MCF 10A (cell line): Measurements from ENCODE around the gene DNAJC10. TPM values are rescaled to one million over a fixed set of nuclear protein-coding genes. Genes with fewer than 3 reads are reported as not detected.
"Not testable (repeated sequence)": the region's sequence is repeated elsewhere in the genome, so short reads cannot be mapped to it uniquely, and the experiment has no call there.

Source experiments
- BruUV-seq: library from RNA; stranded (reverse); fragments of 400-500 nt; replicated peaks from 2 replicates; lab custom pipeline; 2021; lab: Mats Ljungman, UMichigan
- CTCF ChIA-PET: fragments of 300-600 bp; sonication (Branson Sonifier 250); formaldehyde crosslinking; extraction: SDS; loops from one replicate; lab custom pipeline; 2021; ENCODE audit warnings: antibody characterized with exemption, inconsistent platforms; lab: Yijun Ruan, JAX
- POLR2A ChIA-PET: fragments of 300-600, 350-650 bp; sonication (Branson Sonifier 250); formaldehyde crosslinking; extraction: SDS; loops from one replicate; lab custom pipeline; 2020; ENCODE audit warnings: antibody characterized with exemption, inconsistent platforms; lab: Yijun Ruan, JAX
- DNase-seq: peaks from one replicate; pipeline ENCODE4 v3.0.0-alpha.2; 2018; ENCODE audit not compliant: unreplicated experiment
- H3K27ac Mint-ChIP-seq: one replicate; pipeline ENCODE4 v1.8.0; 2022; ENCODE audit warnings: mild to moderate bottlenecking, low read depth, mixed read lengths; ENCODE audit not compliant: unreplicated experiment
- H3K27me3 Mint-ChIP-seq: one replicate; pipeline ENCODE4 v1.8.0; 2022; ENCODE audit warnings: mixed read lengths; ENCODE audit not compliant: insufficient read depth, unreplicated experiment
- H3K36me3 Mint-ChIP-seq: one replicate; pipeline ENCODE4 v1.8.0; 2022; ENCODE audit warnings: mild to moderate bottlenecking, moderate library complexity, mixed read lengths; ENCODE audit not compliant: insufficient read depth, unreplicated experiment
- H3K4me1 Mint-ChIP-seq: one replicate; pipeline ENCODE4 v1.8.0; 2022; ENCODE audit warnings: mixed read lengths; ENCODE audit not compliant: insufficient read depth, unreplicated experiment
- H3K4me3 Mint-ChIP-seq: one replicate; pipeline ENCODE4 v1.8.0; 2022; ENCODE audit warnings: mild to moderate bottlenecking, moderate library complexity, mixed read lengths; ENCODE audit not compliant: unreplicated experiment
- H3K9me3 Mint-ChIP-seq: one replicate; pipeline ENCODE4 v1.8.0; 2022; ENCODE audit warnings: mixed read lengths; ENCODE audit not compliant: unreplicated experiment
- CTCF ChIP-seq: fragments of 200-600 bp; IDR thresholded peaks from one replicate; pipeline ENCODE4 v1.8.0; 2022; ENCODE audit warnings: antibody characterized with exemption, mild to moderate bottlenecking; ENCODE audit not compliant: unreplicated experiment
- intact Hi-C: fragments of 100-400 bp; cut with micrococcal nuclease; formaldehyde crosslinking; loops from 2 replicates; pipeline ENCODE4 v1.14.1; 2022
- total RNA-seq: library from RNA; stranded (reverse); gene quantifications from 2 replicates; pipeline ENCODE4 v1.2.3, GENCODE V29; 2022

The DNAJC10 gene
- total RNA-seq, 1 experiment from 2014 or later, result 204 TPM

GRCh38 chr2:182730486-182730885, 14.4 kb downstream of the DNAJC10 start:
- Mint-ChIP-seq H3K9me3 (no peaks in the 10 kb centered on the region), H3K4me1 (no peaks in the 10 kb centered on the region), H3K36me3 (peaks cover 52% of the 10 kb centered on the region), H3K27ac (no peak overlapping the region), H3K4me3 (no peak overlapping the region), H3K27me3 (no peaks in the 10 kb centered on the region)
- BruUV-seq, result no TSS peak
- CTCF ChIA-PET, result interaction anchor here (0.6 to 0.7 kb wide), 2 partner anchors 71 to 185 kb away, joined by 3 read pairs; no protein-coding TSS in a partner anchor
- intact Hi-C loops, result no loop called here
- no peak for DNase-seq
- POLR2A ChIA-PET, result interaction anchor here (0.6 to 1.1 kb wide), 2 partner anchors 15 to 200 kb away, joined by 3 read pairs; partner anchors contain the start of gene DNAJC10
- no peak for TF ChIP-seq CTCF

- Mint-ChIP-seq H3K4me3 (no peak overlapping the region), H3K36me3 (peaks cover 53% of the 10 kb centered on the region), H3K9me3 (no peaks in the 10 kb centered on the region), H3K27ac (no peak overlapping the region), H3K27me3 (no peaks in the 10 kb centered on the region), H3K4me1 (no peaks in the 10 kb centered on the region)
- DNase-seq, result no peak
- ChIA-PET POLR2A (interaction anchor here (0.6 to 1.5 kb wide), 2 partner anchors 17 to 275 kb away, joined by 3 to 5 read pairs; partner anchors contain the start of gene DNAJC10), CTCF (no interaction called here)
- BruUV-seq, result no TSS peak
- intact Hi-C loops, result no loop called here
- no peak for TF ChIP-seq CTCF
Observed at GRCh38 chr2:182732736-182733135, 16.7 kb downstream of the DNAJC10 start.

DNA sequence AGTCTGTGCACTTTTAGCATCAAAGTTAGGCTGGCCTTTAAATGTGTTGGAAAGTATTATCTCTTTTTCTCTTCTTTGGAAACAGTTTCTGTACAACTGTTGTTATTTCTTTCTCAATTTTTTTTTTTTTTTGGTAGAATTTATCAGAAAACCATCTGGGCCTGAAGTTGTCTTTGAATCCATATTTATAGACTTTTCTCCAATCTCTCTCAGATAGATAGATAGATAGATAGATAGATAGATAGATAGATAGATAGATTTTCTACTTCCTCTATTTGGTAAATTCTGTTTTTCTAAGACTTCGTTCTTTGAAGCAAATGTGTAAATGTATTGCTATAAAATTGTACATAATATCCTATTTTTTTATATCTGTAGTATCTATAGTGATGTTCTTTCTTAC, 17.5 kb downstream of the DNAJC10 start:
- peak overlapping the region; percentile 51 for H3K27ac Mint-ChIP-seq
- H3K27me3 Mint-ChIP-seq, result no peaks in the 10 kb centered on the region
- intact Hi-C loops, result no loop called here
- no peaks in the 10 kb centered on the region for H3K4me1 Mint-ChIP-seq
- no peaks in the 10 kb centered on the region for H3K9me3 Mint-ChIP-seq
- POLR2A ChIA-PET, result no interaction called here
- CTCF ChIA-PET, result interaction anchor here (0.7 kb wide), 1 partner anchor 67 kb away, joined by 3 read pairs; no protein-coding TSS in a partner anchor
- no TSS peak for BruUV-seq
- no peak for TF ChIP-seq CTCF
- H3K36me3 Mint-ChIP-seq, result peaks cover 55% of the 10 kb centered on the region
- DNase-seq, result no peak
- no peak overlapping the region for H3K4me3 Mint-ChIP-seq

DNA sequence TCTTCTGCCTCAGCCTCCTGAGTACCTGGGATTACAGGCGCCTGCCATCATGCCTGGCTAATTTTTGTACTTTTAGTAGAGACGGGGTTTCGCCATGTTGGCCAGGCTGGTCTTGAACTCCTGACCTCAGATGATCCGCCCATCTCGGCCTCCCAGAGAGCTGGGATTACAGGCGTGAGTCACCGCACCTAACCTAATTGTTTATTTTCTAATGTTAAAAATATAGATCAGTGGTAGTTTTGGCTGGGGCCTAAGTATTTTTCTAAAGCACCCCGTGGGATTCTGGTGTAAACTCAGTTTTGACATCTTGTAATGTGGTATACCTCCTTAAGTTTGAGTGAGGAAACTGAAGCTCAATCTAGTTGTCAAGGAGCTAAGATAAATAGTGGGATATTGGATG, 20.8 kb downstream of the DNAJC10 start:
- BruUV-seq, DNase-seq, POLR2A ChIA-PET, H3K27me3 Mint-ChIP-seq, H3K4me3 Mint-ChIP-seq, H3K9me3 Mint-ChIP-seq, H3K4me1 Mint-ChIP-seq, H3K27ac Mint-ChIP-seq, intact Hi-C loops, CTCF ChIA-PET: not testable (repeated sequence)
- peaks cover 46% of the 10 kb centered on the region for H3K36me3 Mint-ChIP-seq
